Measurements from ENCODE around the gene PPFIA1. TPM values are rescaled to one million over a fixed set of nuclear protein-coding genes. Genes with fewer than 3 reads are reported as not detected.

Gene PPFIA1
- 35.0 and 38.3 TPM in 2 replicates for total RNA-seq

DNA sequence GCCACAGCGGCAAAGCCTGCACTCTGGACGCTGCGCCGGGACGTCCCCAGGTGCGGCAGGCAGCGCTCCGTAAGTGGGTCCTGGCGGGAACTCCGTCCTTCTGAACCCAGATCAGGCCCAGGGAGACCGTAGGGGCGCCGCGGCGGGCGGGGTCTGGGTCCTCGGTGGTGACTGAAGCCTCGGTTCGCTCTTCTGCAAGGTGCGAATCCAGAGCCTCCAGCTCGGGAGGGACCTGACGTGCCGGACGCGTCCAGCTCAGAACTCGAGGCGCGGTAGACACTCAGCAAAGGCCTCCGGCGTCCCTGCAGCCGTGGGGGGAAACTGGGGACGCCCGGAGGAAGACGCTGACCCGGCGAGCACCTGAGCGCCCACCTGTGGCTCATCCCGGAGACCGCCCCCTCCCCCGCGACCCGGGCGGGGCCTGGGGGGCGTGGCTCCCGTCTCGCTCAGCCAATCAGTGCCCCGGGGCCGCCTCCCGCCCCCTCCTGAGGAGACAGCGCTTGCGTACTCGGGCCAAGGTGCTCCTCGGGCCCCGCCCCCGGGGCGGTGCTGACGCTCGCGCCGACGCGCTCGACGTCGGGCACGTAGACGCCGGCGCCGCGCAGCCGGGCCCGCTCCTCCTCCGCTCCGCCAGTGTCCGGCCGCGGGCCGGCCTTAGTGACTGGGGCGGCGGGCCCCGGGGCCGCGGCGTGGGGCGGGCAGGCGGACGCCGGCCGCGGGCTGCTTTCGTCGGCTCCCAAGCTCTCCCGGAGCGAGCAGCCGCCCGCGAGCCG lies at the start of gene PPFIA1:
Gene PPFIA1 (plus strand): TSS at position 587 of the 773 bp plus-strand sequence. CDS start 1,483 bp downstream, outside the sequence.

GRCh38 chr11:70397983-70398833 lies 127.7 kb downstream of the PPFIA1 start, which contains the start of gene CTTN:
CTTN (plus strand) TSS chr11:70398529; CDS start chr11:70407298, 8,769 bp downstream.

Other genes starting within 250 kb of the PPFIA1 start
- gene ANO1, start 192.4 kb upstream of the PPFIA1 start, total RNA-seq, result 2.9 and 3.0 TPM in 2 replicates
- 41.8 and 44.8 TPM in 2 replicates for gene FADD, start 67.4 kb upstream of the PPFIA1 start, total RNA-seq
- 310 and 361 TPM in 2 replicates for gene CTTN, start 127.8 kb downstream of the PPFIA1 start, total RNA-seq